ENCODE results near the gene NHS.

DNA sequence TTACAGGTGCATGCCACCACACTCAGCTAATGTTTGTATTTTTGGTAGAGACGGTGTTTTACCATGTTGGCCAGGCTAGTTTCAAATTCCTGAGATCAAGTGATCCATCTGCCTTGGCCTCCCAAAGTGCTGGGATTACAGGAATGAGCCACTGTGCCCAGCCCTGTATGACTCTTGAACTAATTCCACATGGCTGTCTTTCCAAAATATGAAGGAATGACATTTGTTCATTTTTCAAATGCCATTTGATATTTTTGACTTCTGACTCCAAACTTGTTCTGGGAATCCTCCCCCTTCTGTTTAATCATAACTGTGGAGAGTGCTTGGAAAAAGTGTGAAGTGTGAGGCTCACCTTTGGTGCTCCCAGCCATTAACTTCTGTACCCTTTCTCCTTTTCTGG, 119.2 kb downstream of the NHS start:
- TF ChIP-seq, protein P1, sequence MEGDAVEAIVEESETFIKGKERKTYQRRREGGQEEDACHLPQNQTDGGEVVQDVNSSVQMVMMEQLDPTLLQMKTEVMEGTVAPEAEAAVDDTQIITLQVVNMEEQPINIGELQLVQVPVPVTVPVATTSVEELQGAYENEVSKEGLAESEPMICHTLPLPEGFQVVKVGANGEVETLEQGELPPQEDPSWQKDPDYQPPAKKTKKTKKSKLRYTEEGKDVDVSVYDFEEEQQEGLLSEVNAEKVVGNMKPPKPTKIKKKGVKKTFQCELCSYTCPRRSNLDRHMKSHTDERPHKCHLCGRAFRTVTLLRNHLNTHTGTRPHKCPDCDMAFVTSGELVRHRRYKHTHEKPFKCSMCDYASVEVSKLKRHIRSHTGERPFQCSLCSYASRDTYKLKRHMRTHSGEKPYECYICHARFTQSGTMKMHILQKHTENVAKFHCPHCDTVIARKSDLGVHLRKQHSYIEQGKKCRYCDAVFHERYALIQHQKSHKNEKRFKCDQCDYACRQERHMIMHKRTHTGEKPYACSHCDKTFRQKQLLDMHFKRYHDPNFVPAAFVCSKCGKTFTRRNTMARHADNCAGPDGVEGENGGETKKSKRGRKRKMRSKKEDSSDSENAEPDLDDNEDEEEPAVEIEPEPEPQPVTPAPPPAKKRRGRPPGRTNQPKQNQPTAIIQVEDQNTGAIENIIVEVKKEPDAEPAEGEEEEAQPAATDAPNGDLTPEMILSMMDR (IDR thresholded peaks at IDR 0.05; ENCODE audit: borderline replicate concordance, extremely low read depth, low read length, poor library complexity, severe bottlenecking), result no peak
- no peak for TF ChIP-seq EZH2 (IDR thresholded peaks at IDR 0.05; ENCODE audit: borderline replicate concordance, low read depth, low read length, severe bottlenecking)
